SH-SY5Y (cell line): ENCODE results near the gene HTD2.

Source experiments
- GATA2 ChIP-seq: IDR thresholded peaks from 2 replicates; pipeline ENCODE4 v1.6.1; 2011; ENCODE audit warnings: mild to moderate bottlenecking, low read depth, low read length
- GATA3 ChIP-seq: IDR thresholded peaks from 2 replicates; pipeline ENCODE4 v1.6.1; 2011; ENCODE audit warnings: low read depth, mild to moderate bottlenecking, low read length, moderate library complexity

DNA sequence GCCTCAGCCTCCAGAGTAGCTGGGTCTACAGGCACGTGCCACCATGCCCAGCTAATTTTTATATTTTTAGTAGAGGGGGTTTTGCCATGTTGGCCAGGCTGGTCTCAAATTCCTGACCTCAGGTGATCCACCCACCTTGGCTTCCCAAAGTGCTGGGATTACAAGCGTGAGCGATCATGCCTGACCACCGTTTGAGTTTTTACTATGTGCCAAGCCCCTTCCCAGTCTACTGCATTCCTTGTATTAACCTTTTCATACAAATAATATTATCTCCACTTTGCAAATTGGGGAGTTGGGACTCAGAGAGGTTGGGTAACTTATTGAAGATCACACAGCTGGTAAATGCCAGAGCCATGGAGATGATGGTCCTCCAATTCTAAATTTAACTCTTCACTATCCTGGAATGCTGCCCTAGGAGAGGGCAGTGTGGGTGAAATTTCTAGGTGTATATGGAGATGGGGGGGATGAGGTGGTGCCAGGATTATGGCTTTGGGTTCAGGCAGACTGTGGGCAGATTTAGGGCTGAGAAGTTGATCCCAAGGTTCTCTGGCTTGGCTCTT lies 25.4 kb downstream of the HTD2 start:
- TF ChIP-seq GATA2 (no peak), GATA3 (no peak)
